Dendritic cell treated with granulocyte-macrophage colony-stimulating factor and Interleukin-4, amounts not matched to agents 40 ng/mL and 50 ng/mL, for 4 days (primary cell): ENCODE results near the gene RWDD4.

ENCODE experiments used
- H3K27ac Mint-ChIP-seq: one replicate; pipeline ENCODE4 v1.8.0; 2022; ENCODE audit warnings: mild to moderate bottlenecking, mixed read lengths
- H3K27me3 Mint-ChIP-seq: one replicate; pipeline ENCODE4 v1.8.0; 2022; ENCODE audit warnings: mild to moderate bottlenecking, mixed read lengths
- H3K36me3 Mint-ChIP-seq: one replicate; pipeline ENCODE4 v1.8.0; 2022; ENCODE audit warnings: low read depth, mixed read lengths
- H3K4me1 Mint-ChIP-seq: one replicate; pipeline ENCODE4 v1.8.0; 2022; ENCODE audit warnings: low read depth, mixed read lengths
- H3K4me3 Mint-ChIP-seq: one replicate; pipeline ENCODE4 v1.8.0; 2022; ENCODE audit warnings: mild to moderate bottlenecking, moderate library complexity, mixed read lengths
- H3K9me3 Mint-ChIP-seq: one replicate; pipeline ENCODE4 v1.8.0; 2022; ENCODE audit warnings: mixed read lengths
- intact Hi-C: fragments of 100-400 bp; cut with micrococcal nuclease; formaldehyde crosslinking; loops from one replicate; pipeline ENCODE4 v1.15.0; 2022

The RWDD4 gene

GRCh38 chr4:183659029-183659871, at the start of gene RWDD4, which contains the start of gene TRAPPC11:
Gene RWDD4, minus strand, starts transcription at chr4:183659185. Its CDS starts 233 bp downstream, at chr4:183658952.
Gene TRAPPC11, plus strand, starts transcription at chr4:183659293. Its CDS starts 4,575 bp downstream, at chr4:183663868.
- intact Hi-C loops: loop anchor here (1.0 to 10.0 kb wide), 4 partner anchors 153 to 562 kb away; partner anchors contain the start of gene WWC2
- H3K36me3 Mint-ChIP-seq: peaks cover 41% of the 10 kb centered on the region

DNA sequence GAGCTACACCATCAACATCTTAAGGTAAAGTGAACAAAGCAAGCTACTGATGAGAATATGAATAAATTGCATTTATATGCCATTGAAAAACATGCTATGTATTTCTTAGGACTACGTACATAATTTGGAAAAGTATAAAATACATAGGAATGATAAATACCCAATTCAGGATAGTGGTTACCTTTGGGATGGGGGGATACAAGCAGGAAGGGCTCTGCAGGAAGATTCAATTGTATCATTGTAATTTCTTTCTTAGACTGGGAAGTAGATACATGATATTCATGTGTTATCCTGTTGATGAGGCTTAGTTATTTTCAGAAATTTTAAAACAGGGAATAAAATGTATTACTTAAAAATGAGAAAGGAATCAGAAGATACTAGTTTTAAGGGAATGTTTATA, 43.5 kb upstream of the RWDD4 start:
- Mint-ChIP-seq H3K4me1 (no peaks in the 10 kb centered on the region), H3K4me3 (no peak overlapping the region), H3K36me3 (peaks cover 95% of the 10 kb centered on the region), H3K27ac (no peak overlapping the region), H3K9me3 (no peaks in the 10 kb centered on the region), H3K27me3 (no peaks in the 10 kb centered on the region)
- intact Hi-C loops: no loop called here

More at GRCh38 chr4:183659029-183659871, at the start of gene RWDD4, which contains the start of gene TRAPPC11:
- H3K4me1 Mint-ChIP-seq: peaks cover 33% of the 10 kb centered on the region
- H3K27me3 Mint-ChIP-seq: no peaks in the 10 kb centered on the region
- peak within 1 kb of the TSS; percentile 91 for H3K27ac Mint-ChIP-seq
- H3K4me3 Mint-ChIP-seq: peak within 1 kb of the TSS; percentile 87
- H3K9me3 Mint-ChIP-seq: no peaks in the 10 kb centered on the region

GRCh38 chr4:183700407-183700806, 41.4 kb upstream of the RWDD4 start:
- intact Hi-C loops: no loop called here
- H3K27ac Mint-ChIP-seq: no peak overlapping the region

DNA sequence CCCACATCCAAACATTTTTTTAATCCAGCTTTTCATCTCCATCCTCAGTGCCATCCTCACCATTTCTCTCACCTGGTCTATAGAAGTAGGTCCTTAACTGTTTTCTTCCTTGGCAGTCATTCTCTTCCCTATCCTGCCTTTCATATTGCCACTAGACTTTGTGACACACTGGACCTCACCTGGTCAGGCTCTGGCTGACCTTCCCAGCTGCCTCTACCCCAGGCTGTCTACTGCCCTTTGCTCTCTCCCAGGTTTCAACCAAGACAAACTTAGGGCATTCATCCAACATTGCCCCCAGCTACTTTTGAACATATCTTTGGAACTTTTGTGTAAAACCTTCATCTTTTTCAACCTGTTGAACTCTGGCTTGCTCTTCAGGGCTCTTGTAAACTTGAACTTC, 39.9 kb upstream of the RWDD4 start:
- intact Hi-C loops: no loop called here
- Mint-ChIP-seq H3K4me1 (no peaks in the 10 kb centered on the region), H3K4me3 (no peak overlapping the region), H3K27me3 (no peaks in the 10 kb centered on the region), H3K27ac (no peak overlapping the region), H3K36me3 (peaks cover 93% of the 10 kb centered on the region), H3K9me3 (no peaks in the 10 kb centered on the region)

More at GRCh38 chr4:183700407-183700806, 41.4 kb upstream of the RWDD4 start:
- H3K27me3 Mint-ChIP-seq: no peaks in the 10 kb centered on the region
- H3K9me3 Mint-ChIP-seq: no peaks in the 10 kb centered on the region
- H3K36me3 Mint-ChIP-seq: peaks cover 96% of the 10 kb centered on the region
- H3K4me1 Mint-ChIP-seq: no peaks in the 10 kb centered on the region
- H3K4me3 Mint-ChIP-seq: no peak overlapping the region

GRCh38 chr4:183691897-183692296, 32.9 kb upstream of the RWDD4 start:
- Mint-ChIP-seq H3K4me1 (no peaks in the 10 kb centered on the region), H3K9me3 (no peaks in the 10 kb centered on the region), H3K36me3 (peaks cover 85% of the 10 kb centered on the region), H3K27ac (no peak overlapping the region), H3K27me3 (no peaks in the 10 kb centered on the region), H3K4me3 (no peak overlapping the region)
- intact Hi-C loops: no loop called here

- Mint-ChIP-seq H3K4me1 (no peaks in the 10 kb centered on the region), H3K4me3 (no peak overlapping the region), H3K36me3 (peaks cover 85% of the 10 kb centered on the region), H3K9me3 (no peaks in the 10 kb centered on the region), H3K27me3 (no peaks in the 10 kb centered on the region), H3K27ac (no peak overlapping the region)
- intact Hi-C loops: no loop called here
Observed at GRCh38 chr4:183691006-183691405, 32.0 kb upstream of the RWDD4 start.

DNA sequence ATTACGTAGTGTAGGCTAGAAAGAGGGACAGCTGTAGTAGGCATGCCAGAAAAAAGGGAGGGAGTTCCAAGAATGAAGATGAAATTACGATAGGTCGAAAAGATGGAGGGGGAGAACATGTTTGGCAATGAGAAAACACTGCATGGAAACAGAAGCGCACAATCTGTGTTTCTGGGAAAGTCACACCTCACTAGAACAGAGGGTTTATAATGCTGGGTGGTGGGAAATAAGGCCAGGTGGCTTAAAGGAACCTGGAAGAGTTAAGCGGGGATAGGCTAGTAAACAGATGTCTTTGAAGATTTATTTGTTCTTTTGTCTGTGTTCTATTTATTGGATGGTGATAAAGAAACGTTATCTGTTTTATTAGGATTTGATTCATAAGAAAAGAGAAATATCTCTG, 29.2 kb upstream of the RWDD4 start:
- H3K4me1 Mint-ChIP-seq: no peaks in the 10 kb centered on the region
- intact Hi-C loops: no loop called here
- H3K27me3 Mint-ChIP-seq: no peaks in the 10 kb centered on the region
- H3K4me3 Mint-ChIP-seq: no peak overlapping the region
- peaks cover 92% of the 10 kb centered on the region for H3K36me3 Mint-ChIP-seq
- no peaks in the 10 kb centered on the region for H3K9me3 Mint-ChIP-seq
- H3K27ac Mint-ChIP-seq: no peak overlapping the region

DNA sequence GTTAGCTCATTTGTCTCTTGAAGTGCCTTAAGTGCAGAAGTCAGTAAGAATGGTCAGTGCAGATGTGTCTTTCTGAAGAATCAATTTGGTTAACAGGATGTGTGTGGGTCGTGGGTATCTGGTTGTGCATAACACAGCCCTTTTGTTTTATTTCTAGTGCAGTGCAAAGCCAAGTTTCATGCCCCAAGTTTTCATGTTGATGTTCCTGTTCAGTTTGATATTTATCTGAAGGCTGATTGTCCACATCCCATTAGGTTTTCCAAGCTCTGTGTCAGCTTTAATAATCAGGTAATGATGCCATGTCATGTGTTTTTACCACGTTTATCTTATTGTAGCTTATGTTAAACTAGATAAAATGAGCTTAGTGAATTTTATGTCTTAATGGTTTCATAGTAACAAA, 27.5 kb upstream of the RWDD4 start:
- no peaks in the 10 kb centered on the region for H3K27me3 Mint-ChIP-seq
- H3K27ac Mint-ChIP-seq: no peak overlapping the region
- no peak overlapping the region for H3K4me3 Mint-ChIP-seq
- H3K36me3 Mint-ChIP-seq: peaks cover 98% of the 10 kb centered on the region
- H3K9me3 Mint-ChIP-seq: no peaks in the 10 kb centered on the region
- no peaks in the 10 kb centered on the region for H3K4me1 Mint-ChIP-seq
- intact Hi-C loops: no loop called here

DNA sequence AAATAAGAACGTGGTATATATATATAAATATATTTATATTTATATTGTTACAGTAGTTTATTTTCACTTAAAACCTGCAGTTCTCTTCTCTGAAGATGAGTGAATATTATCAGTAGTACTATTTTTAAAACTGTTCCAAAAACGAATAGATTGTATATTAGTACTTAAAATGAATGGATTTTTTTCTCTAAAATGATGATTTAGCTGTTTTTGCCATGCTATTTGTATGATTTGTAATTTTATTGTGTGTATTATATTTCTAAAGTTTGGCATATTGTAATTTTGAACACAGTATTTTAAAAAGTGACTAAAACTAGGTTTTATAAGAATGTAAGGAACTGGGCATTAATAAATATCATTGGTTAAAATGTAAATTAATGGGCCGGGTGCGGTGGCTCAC, 22.1 kb upstream of the RWDD4 start:
- intact Hi-C loops: no loop called here
- H3K4me3 Mint-ChIP-seq: no peak overlapping the region
- H3K4me1 Mint-ChIP-seq: no peaks in the 10 kb centered on the region
- no peaks in the 10 kb centered on the region for H3K9me3 Mint-ChIP-seq
- H3K27me3 Mint-ChIP-seq: no peaks in the 10 kb centered on the region
- H3K36me3 Mint-ChIP-seq: peaks cover 89% of the 10 kb centered on the region
- H3K27ac Mint-ChIP-seq: no peak overlapping the region

DNA sequence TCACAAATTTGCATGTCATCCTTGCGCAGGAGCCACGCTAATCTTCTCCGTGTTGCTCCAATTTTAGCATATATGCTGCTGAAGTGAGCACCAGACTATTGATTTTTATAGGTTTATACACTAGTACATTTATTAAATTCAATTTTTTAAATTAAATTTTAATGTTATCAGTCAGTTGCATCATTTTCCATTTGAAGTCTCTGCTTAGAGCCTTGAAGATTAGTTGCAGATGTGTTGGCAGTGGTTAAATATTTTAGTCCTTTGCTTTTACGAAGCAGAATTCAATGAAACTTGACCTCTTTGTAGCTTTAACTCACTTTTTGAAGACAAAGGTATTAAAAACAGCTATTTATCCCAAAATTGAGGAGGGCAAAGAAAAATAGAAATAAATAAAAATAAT, 16.6 kb upstream of the RWDD4 start:
- intact Hi-C loops: no loop called here
- Mint-ChIP-seq H3K27ac (no peak overlapping the region), H3K36me3 (peaks cover 85% of the 10 kb centered on the region), H3K4me3 (no peak overlapping the region), H3K27me3 (no peaks in the 10 kb centered on the region), H3K9me3 (no peaks in the 10 kb centered on the region), H3K4me1 (no peaks in the 10 kb centered on the region)

DNA sequence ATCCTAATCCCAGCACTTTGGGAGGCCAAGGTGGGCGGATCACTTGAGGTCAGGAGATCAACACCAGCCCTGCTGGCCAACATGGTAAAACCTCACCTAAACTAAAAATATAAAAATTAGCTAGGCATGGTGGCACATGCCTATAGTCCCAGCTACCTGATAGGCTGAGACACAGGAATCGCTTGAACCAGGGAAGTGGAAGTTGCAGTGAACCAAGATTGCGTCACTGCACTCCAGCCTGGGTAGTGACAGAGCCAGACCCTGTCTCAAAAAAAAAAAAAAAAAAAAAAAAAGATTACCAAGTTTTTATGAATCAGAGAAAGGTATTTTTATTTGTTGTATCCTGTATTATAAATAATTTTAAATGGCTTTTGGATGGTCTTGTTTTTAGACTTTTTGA, 15.2 kb upstream of the RWDD4 start:
- H3K27ac Mint-ChIP-seq: no peak overlapping the region
- no peak overlapping the region for H3K4me3 Mint-ChIP-seq
- no peaks in the 10 kb centered on the region for H3K27me3 Mint-ChIP-seq
- H3K4me1 Mint-ChIP-seq: no peaks in the 10 kb centered on the region
- no peaks in the 10 kb centered on the region for H3K9me3 Mint-ChIP-seq
- intact Hi-C loops: no loop called here
- peaks cover 85% of the 10 kb centered on the region for H3K36me3 Mint-ChIP-seq

DNA sequence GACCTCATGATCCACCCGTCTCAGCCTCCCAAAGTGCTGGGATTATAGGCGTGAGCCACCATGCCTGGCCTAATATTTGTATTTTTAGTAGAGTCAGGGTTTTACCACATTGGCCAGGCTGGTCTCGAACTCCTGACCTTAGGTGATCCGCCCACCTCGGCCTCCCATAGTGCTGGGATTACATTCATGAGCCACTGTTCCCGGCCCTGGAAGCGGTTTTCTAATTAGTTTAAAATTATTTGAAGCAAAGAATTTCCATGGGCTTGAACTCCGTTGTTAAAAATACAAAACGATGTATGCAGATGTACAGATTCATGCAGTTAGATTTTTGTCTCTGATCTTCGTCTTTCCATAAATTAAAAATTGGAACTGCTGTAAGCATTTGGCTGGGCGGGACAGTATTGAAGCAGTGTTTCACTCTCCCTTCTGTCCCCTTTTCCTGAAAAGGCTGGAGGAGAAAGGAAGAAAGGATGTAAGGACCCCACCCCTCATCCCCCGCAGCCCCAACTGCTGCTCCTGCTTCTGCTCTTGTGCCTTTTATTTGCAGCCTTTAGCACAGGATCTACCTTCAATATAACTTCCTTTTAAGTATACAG, 12.1 kb upstream of the RWDD4 start:
- H3K36me3 Mint-ChIP-seq: peaks cover 88% of the 10 kb centered on the region
- H3K4me3 Mint-ChIP-seq: no peak overlapping the region
- intact Hi-C loops: no loop called here
- H3K27ac Mint-ChIP-seq: no peak overlapping the region
- H3K4me1 Mint-ChIP-seq: no peaks in the 10 kb centered on the region
- H3K27me3 Mint-ChIP-seq: no peaks in the 10 kb centered on the region
- H3K9me3 Mint-ChIP-seq: no peaks in the 10 kb centered on the region

DNA sequence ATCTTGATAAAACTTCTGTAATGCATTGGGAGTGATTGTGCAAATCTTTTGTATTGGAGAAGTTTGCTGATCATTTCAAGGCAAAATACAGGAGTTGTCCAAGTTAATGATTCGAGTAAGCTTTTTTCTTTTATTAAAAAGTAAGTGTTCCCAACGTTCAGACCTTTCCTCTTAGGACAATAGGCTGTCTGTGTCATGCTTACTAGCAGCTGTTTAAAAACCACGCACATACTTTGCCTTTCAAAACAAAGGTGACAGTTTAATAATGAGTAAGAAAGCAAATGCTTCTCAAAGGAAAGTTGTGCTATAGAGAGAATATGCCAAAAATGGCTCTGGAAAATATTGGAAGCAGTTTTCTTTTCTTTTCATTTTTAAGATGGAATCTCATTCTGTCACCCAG, 11.3 kb upstream of the RWDD4 start:
- Mint-ChIP-seq H3K9me3 (no peaks in the 10 kb centered on the region), H3K4me1 (peaks cover 3% of the 10 kb centered on the region), H3K36me3 (peaks cover 88% of the 10 kb centered on the region), H3K27me3 (no peaks in the 10 kb centered on the region), H3K4me3 (no peak overlapping the region), H3K27ac (no peak overlapping the region)
- intact Hi-C loops: no loop called here

GRCh38 chr4:183666088-183666487, 7.1 kb upstream of the RWDD4 start:
- Mint-ChIP-seq H3K27ac (no peak overlapping the region), H3K9me3 (no peaks in the 10 kb centered on the region), H3K4me1 (peaks cover 4% of the 10 kb centered on the region), H3K4me3 (no peak overlapping the region), H3K36me3 (peaks cover 75% of the 10 kb centered on the region), H3K27me3 (no peaks in the 10 kb centered on the region)
- intact Hi-C loops: loop anchor here (5.0 kb wide), 1 partner anchor 46 kb away; no protein-coding TSS in a partner anchor
